Measurements from ENCODE around the gene CACNA2D3. TPM values are rescaled to one million over a fixed set of nuclear protein-coding genes. Genes with fewer than 3 reads are reported as not detected.

The CACNA2D3 gene
- total RNA-seq, 4 donors from 2014 or later = 0.94 to 3.6 (median 2.1) TPM

DNA sequence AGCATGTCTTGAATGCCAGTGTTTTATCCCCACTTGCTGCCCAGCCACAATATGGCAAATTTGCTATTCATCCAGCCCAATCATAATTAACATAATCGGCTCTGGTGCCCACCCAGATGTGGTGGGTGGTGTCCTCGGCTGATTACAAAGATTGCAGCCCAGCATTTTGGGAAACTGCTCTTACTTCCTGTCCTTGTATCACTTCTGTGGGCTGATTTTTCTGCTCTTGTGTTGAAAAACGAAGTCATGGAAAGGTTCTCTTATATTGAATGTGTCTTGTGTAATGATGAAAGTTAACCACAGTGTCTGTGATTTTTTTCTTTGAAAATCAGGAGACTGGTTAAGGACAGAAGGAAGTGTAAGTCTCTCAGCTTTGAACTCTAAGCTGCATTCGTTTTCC is 141.7 kb downstream of the CACNA2D3 start:
- TF ChIP-seq, protein P1, sequence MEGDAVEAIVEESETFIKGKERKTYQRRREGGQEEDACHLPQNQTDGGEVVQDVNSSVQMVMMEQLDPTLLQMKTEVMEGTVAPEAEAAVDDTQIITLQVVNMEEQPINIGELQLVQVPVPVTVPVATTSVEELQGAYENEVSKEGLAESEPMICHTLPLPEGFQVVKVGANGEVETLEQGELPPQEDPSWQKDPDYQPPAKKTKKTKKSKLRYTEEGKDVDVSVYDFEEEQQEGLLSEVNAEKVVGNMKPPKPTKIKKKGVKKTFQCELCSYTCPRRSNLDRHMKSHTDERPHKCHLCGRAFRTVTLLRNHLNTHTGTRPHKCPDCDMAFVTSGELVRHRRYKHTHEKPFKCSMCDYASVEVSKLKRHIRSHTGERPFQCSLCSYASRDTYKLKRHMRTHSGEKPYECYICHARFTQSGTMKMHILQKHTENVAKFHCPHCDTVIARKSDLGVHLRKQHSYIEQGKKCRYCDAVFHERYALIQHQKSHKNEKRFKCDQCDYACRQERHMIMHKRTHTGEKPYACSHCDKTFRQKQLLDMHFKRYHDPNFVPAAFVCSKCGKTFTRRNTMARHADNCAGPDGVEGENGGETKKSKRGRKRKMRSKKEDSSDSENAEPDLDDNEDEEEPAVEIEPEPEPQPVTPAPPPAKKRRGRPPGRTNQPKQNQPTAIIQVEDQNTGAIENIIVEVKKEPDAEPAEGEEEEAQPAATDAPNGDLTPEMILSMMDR (IDR thresholded peaks at IDR 0.05; ENCODE audit: low read depth) = no peak

DNA sequence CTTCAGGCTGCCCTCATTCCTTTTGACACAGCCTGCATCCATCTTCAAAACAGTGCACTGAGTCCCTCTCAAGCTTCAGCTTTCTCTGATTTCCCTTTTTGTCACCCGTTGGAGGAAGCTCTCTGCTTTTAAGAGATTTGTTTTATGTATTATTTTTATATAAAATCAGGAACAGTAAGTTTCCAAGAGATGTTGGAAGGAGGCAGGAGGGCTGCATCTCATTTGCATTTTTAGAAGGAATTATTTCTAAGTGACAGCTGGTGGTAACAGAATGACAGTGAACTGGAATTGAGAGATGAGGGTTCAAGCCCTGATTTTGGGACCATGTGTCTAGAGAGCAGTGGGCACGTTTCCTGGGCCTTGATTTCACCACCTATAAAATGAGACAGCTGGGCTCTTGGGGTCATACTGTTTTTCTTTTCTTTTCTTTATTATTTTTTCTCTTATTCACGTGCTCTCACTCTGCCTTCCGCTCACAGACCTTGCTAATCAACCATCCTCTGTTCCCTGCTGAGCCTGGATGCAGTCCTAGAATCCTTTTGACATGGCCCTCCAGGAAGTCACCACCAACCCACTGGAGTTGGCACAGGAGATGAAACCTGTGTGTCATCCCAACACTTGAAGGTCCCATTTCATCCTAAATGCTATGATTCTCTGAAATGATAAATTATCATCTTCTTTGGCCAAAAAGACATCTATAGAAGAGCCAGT is 148.6 kb downstream of the CACNA2D3 start:
- TF ChIP-seq, protein P1 (IDR thresholded peaks at IDR 0.05; ENCODE audit: low read depth) = no peak

DNA sequence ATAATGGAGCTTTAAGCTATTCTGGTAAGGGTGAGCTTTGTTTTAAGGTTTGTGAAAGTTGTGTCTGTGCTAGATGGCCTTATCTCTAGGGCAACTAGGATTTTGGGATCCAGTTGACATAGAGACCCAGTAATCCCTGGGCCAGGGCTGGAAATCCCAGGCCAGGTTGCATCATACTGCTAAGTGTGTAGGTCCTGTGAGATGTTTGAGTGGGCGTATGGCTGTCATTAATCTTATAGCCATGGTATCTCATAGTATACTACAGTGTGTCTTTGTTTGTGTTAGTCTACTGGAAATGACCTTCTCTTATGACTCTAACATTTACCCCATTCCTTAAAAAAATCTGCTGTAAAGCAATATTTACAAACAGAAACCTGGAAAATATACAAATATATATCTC is 151.4 kb downstream of the CACNA2D3 start:
- TF ChIP-seq, protein P1 (IDR thresholded peaks at IDR 0.05; ENCODE audit: low read depth) = no peak

DNA sequence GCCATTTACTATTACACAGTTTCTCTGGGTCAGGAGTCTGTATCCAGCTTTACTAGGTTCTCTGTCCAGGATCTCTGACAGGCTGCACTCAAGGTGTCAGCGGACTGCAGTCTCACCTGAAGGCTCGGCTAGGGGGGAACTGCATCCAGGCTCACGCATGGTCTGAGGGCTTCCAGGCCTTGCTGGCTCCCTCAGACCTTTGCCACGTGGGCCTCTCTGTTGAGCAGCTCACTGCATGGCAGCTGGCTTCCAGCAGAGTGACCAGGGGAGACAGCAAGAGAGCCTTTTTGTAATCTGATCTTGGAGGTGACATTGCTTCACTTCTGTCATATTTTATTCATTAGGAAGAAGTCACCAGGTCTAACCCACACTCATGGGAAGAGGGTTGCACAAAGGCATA is 152.3 kb downstream of the CACNA2D3 start:
- TF ChIP-seq, protein P1 (IDR thresholded peaks at IDR 0.05; ENCODE audit: low read depth) = no peak

DNA sequence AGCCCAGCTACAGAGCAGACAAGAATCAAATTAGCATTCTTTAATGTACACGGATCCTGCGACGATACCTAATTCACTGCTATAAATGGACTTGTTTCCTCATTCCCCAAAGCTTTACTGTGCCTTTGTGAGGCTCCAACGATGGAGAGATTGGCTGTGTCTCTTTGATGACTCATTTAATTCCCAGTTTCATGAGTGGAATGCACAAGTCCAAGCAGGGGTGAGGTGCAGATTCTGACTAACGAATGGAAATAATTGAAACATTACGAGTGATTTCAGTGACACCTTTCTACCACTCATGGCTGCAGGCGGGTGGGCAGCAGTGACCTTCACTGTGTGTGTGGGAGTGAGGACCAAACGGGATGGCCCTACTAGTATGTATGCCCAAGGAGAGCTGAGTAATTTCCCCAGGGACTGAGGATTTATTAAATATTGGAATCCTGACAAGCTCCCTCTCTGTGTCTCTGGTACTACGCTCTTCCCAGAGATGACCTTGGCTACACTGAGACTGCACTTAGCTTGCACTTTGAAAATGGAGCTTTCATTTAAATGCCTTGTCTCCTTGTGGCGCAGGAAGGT is 156.7 kb downstream of the CACNA2D3 start:
- TF ChIP-seq, protein P1 (IDR thresholded peaks at IDR 0.05; ENCODE audit: low read depth) = no peak

DNA sequence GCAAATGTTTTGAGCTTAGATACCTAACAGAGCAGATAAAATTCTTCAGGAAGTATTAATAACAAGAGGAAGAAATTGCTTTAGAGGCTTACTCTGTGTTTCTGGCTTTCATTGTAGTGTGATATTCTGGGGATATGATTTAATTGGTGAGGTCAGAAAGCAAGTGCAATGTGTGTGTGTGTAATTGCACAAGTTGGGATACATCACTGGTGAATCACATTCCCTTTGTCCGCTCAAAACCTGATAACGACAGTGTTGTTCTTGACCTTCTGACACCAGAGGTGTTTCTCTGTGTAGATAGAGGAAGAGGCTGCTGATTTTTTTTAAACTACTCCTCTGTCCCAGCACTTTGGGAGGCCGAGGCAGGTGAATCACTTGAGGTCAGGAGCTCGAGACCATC is 161.1 kb downstream of the CACNA2D3 start:
- TF ChIP-seq, protein P1 (IDR thresholded peaks at IDR 0.05; ENCODE audit: low read depth) = no peak

DNA sequence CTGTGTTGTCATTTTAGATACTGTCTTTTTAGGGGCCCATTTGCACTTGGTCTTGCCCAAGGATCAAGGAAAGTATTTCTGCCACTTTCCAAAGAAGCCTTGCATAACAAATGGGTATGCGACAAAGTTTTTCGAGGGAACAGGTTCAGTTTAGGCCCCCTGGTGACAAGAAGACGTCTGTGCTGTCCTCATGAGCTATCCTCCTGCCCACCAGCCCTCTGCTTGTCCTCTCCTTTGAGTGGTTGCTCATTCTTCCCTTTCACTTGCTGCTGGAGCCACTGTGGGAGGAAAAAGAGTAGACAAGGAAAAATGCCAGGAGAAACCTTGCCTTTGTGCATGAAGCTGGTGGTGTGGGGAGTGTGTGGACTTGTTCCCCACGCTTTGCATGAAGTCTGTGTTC is 171.9 kb downstream of the CACNA2D3 start:
- TF ChIP-seq, protein P1 (IDR thresholded peaks at IDR 0.05; ENCODE audit: low read depth) = no peak
